Fibroblast of peridontal ligament (primary cell): ENCODE measurements around the gene ZBTB20.

Experiments used
- DNase-seq: peaks from one replicate; pipeline ENCODE4 v3.0.0-alpha.2; 2010; ENCODE audit errors: extremely low read depth

Gene ZBTB20

DNA sequence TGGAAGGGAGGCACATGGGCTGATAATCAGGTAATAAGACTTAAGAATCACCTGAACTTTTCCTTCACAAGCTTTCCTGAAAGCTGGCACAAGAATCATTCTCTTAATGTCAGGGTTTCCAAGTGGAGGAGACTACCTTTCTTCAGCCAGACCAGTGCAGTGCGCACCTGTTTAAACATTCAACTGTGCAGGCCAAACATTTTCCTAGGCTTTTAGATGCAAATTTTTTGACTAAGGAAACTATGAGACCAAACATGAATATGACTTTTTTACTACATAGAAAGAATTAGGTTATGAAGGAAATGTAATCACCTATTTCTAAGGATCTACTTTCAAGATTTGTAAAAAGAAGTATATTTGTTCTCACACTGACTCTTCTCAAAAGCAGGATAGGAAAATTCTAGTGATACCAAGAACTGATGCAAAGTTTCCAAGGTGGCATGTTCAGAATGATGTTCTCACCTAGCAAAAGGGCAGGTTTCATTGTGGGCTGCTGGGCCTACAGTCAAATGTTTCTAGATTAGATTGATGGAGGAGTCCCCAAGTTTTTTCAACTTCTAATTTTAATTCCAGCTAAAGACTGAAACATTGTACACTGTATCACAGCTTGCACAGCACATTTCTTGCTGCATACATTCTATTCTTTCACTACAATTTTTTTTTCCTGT lies 514.2 kb downstream of the ZBTB20 start:
- no peak for DNase-seq

- DNase-seq, result peak; percentile 90
Observed at GRCh38 chr3:114627770-114628169, 519.3 kb downstream of the ZBTB20 start.

- DNase-seq, result peak; percentile 51
Observed at GRCh38 chr3:114626751-114627150, 520.3 kb downstream of the ZBTB20 start.

DNA sequence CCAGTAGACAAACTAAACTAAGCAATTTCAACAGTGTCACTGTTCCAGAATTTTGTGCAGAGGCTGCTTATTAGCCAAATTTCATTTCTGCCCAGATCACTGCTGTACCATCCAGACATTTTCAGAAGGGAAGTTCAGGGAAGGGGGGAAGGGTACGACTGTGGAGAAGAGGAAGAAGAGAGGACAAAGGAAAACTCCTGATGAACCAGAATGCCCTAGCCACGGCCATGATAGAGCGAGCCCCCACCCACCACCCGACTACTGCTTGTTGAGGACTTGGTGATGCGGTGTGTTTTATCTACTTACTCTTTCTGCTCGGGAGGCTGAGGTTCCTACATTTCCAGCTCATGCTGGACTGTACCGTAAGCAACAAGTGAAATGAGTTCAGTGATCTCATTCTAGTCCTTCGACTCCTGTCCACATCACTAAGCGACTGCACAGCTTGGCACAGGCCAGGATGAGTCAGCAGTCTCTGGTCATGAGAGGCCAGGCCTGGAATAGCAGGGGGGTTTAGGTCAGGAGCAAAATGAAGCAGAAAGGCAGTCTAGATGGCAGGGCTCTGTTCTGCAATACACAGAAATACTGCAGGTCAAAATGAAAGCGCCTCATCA lies 522.4 kb downstream of the ZBTB20 start:
- DNase-seq, result peak; percentile 98

DNA sequence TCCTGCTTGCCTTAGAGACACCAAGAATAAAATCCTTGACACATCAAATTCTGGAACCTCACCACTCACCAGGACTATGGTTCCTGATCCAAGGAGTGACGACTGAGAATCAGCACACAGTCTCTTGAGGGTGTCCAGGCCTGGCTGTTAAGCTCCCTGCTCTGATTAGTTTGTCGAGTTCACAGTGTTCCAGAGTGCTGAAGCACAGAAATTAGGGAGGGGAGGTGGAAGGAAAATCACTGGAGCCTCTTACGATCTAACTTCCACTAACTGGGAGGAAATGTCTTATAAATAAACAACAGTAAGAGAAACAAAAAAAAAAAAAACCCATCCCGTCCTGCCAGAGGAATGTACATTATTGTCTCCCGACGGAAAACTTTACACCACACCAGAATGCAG lies 523.0 kb downstream of the ZBTB20 start:
- peak; percentile 74 for DNase-seq

- DNase-seq, result peak; percentile 18
Observed at GRCh38 chr3:114623420-114624046, 523.6 kb downstream of the ZBTB20 start.

GRCh38 chr3:114622001-114622400 lies 525.1 kb downstream of the ZBTB20 start:
- DNase-seq, result no peak

- DNase-seq, result no peak
Observed at GRCh38 chr3:114619771-114620170, 527.3 kb downstream of the ZBTB20 start.

DNA sequence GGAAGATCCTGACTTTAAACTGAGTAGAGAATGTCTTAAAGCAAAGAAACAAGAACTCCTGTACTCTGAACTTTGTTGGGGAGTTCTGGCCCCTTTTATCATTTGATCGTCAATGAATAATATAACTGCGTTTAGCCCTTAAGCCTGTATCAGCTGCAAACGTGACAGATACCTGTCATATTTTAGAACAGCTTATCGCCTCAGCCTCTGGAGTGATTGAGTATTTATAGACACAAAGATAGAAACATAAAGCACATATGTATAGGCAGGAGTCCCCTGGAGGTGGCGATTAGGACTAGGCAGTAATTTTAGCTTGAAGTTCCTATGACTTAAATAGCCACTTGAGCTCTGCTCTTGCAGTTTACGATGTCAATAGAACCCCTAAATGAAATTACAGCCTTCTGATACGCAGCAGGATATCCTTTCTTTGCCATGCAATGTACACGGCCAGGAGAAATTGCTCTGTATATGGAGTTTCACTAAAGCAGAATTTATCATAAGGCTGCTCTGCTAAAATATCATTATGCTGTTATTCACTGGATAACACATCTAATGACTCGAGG lies 531.5 kb downstream of the ZBTB20 start:
- no peak for DNase-seq

DNA sequence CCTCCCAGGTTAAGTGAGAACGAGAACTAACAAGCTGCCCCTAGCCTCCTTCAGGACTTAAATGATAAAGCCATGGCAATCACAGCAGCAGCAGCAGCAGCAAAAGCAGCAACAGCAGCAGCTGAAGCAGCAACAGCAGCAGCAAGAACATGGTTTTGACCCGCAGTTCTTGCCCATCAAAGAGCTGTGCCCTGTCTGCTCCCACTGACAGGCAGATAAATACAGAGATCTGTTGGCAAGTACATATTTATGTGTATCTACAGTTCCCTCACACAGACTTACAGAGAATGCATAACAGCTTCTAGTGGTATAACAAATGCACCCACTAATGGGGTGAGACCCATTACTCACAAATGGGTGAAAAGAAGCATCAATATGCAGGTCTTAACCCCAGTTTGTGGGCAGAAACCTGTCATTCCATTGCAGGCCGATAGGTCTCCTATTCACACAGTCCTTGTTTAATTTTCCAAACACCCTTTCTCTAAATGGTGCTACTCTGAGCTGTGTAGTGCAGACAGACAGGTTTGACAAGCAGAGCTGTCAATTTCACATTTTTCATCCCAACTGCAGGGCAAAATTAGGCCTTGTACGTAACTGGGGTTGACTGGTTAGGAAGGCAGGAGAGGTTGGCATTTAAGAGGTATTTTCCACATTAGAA lies 537.0 kb downstream of the ZBTB20 start:
- no peak for DNase-seq

- peak; percentile 93 for DNase-seq
Observed at GRCh38 chr3:114608293-114608692, 538.8 kb downstream of the ZBTB20 start.

GRCh38 chr3:114606336-114606735 lies 540.8 kb downstream of the ZBTB20 start:
- no peak for DNase-seq

GRCh38 chr3:114600571-114600970 lies 546.5 kb downstream of the ZBTB20 start:
- no peak for DNase-seq

- DNase-seq, result no peak
Observed at GRCh38 chr3:114597871-114598270, 549.2 kb downstream of the ZBTB20 start.

DNA sequence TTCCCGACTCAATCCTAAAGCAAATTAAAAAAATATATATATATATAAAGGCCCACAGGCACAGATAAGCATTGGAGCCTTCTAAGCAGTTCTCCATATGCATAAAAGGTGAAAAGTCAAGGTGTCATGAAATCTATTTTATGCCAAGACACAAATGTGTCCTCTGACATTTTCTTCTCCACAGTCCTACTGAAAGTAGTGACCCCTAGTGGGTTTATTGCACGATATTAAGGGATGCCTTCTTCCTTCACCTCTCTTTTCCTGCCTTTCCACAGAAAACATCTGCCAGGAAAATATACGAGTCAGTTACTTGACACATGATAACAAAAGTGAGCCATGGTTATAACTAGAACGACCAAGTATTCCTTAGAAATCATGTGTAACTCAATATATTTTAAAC lies 550.1 kb downstream of the ZBTB20 start:
- no peak for DNase-seq

GRCh38 chr3:114596147-114596546 lies 550.9 kb downstream of the ZBTB20 start:
- DNase-seq, result no peak

GRCh38 chr3:114595522-114596028 lies 551.5 kb downstream of the ZBTB20 start:
- no peak for DNase-seq

DNA sequence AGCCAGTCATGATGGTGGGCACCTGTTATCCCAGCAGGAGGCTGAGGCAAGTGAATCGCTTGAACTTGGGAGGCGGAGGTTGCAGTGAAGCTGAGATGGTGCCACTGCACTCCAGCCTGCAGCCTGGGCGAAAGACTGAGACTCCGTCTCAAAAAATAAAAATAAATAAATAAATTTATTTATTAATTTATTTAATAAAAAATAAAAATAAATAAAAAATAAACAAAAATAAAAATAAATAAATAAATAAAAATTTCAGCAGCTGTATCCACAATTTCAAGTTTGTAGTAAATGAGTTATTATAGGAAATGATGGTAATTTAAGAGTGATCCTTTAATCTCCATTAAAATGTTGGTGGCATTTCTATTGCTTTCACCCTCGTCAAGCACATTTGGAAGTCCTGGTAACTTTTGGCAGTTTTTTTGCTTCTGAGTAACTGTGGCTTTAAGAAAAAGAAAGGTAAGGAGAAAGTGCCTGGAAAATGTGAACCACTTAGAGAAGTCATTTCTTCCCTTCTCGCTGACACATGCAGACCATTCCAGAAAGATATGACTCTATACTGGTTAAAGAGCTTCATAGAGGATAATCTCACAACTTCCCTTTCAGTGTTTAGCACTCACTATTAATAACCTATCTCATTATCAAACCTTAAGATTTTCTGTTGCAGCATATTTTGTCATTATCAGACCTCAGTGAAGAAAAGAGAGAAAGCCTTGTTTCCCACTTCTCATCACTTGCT lies 556.6 kb downstream of the ZBTB20 start:
- DNase-seq, result no peak

DNA sequence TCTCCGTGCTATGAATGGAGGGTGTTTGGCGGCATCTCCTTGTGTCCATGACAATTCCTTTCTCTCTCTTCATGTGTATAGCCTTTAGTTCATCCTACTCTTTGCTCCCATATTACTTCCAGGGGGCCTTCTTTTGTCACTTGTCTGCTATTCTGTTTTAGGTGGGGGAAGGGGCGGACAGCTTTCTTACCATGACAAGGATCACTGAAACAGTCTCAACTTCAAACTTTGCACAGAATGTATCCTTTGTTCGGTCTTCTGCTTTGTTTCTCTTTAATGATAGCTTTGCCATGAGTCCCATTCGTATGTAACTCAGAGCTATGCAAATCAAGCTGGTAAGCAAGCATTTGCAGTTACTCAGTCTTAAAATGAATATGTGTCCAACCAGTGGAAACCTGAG lies 559.1 kb downstream of the ZBTB20 start:
- DNase-seq, result no peak

DNA sequence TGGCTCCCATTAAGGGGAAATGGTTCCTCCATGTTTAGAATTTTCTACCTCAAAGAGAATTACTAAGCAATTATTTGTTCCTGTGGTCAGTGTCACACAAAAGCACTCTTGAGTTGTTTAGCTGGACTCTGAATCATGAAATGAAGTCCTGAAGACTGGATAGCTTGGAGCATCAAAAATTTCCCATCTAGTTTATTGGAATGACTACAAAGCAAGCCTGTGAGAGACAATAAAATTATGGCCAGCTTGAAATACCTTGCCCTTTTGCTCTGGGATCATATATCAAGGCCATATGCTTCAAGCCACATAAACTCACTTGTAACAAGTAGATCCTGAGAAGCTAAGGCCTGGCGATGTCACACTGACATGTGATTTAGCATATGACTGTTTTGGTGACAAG lies 561.0 kb downstream of the ZBTB20 start:
- DNase-seq, result no peak

DNA sequence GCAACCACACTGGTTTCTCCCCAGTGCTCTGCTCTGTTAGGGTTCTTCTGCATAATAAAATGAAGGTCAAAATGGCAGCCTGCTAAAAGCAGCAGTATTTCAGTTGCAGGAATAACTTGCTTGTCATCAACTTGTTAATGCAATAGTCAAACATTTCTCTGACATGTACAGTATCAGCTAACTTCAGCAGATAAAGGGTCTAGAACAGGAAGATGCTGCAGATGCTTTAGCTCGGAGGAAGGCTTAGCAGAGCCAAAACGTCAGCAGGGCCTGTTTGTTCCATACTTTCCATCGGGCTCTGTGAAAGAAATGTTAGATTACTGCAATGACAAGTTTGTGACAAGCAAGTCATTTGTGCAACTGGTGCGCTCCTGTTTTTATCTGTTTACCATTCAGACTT lies 561.4 kb downstream of the ZBTB20 start:
- no peak for DNase-seq
